H1 (cell line): ENCODE results near the gene CDH18. TPM values are rescaled to one million over a fixed set of nuclear protein-coding genes. Genes with fewer than 3 reads are reported as not detected.

Experiments
- CHD2 ChIP-seq: IDR thresholded peaks from 2 replicates; pipeline ENCODE4 v1.6.1; 2012; ENCODE audit warnings: low read length, improper control_type of control experiment
- CHD7 ChIP-seq: fragments of 300-600 bp; sonication (generic); IDR thresholded peaks from 2 replicates; pipeline ENCODE4 v1.7.1; 2012; ENCODE audit warnings: low read length, moderate library complexity, mild to moderate bottlenecking, inconsistent platforms; ENCODE audit not compliant: insufficient replicate concordance
- CTBP2 ChIP-seq: IDR thresholded peaks from 2 replicates; pipeline ENCODE4 v1.7.0; 2011; ENCODE audit warnings: borderline replicate concordance, mild to moderate bottlenecking, moderate library complexity, mixed read lengths, low read length; ENCODE audit not compliant: insufficient read depth, insufficient read length
- HDAC2 ChIP-seq, 2 experiments: fragments of 300-600 bp in 1 of 2; sonication (generic) in 1 of 2; IDR thresholded peaks; 2 replicates each; pipeline ENCODE4 v1.6.1; 2011 to 2012; ENCODE audit warnings: low read depth in 2 of 2, low read length in 2 of 2, mild to moderate bottlenecking in 2 of 2, moderate library complexity in 2 of 2, borderline replicate concordance in 1 of 2, inconsistent platforms in 1 of 2
- JUND ChIP-seq: IDR thresholded peaks from 2 replicates; pipeline ENCODE4 v1.6.1; 2011; ENCODE audit warnings: mild to moderate bottlenecking, improper control_type of control experiment, low read length
- MAFK ChIP-seq: IDR thresholded peaks from 2 replicates; pipeline ENCODE4 v1.6.1; 2012; ENCODE audit warnings: low read depth, mild to moderate bottlenecking, improper control_type of control experiment, low read length
- NANOG ChIP-seq: IDR thresholded peaks from 2 replicates; pipeline ENCODE4 v1.6.1; 2011; ENCODE audit warnings: low read length, low read depth, mild to moderate bottlenecking, inconsistent platforms; ENCODE audit not compliant: insufficient read depth, poor library complexity, severe bottlenecking
- POLR2A ChIP-seq, 2 experiments: IDR thresholded peaks; 1 replicate in 1 of 2; 2 replicates in 1 of 2; pipeline ENCODE4 v1.6.1; 2011; ENCODE audit warnings: low read depth in 2 of 2, low read length in 2 of 2, mild to moderate bottlenecking in 2 of 2; ENCODE audit errors: control extremely low read depth in 1 of 2
- RFX5 ChIP-seq: IDR thresholded peaks from 2 replicates; pipeline ENCODE4 v1.6.1; 2011; ENCODE audit warnings: low read depth, low read length, improper control_type of control experiment, borderline replicate concordance
- SAP30 ChIP-seq: fragments of 300-600 bp; sonication (generic); IDR thresholded peaks from 2 replicates; pipeline ENCODE4 v1.7.1; 2012; ENCODE audit warnings: low read length, moderate library complexity, mild to moderate bottlenecking, inconsistent platforms; ENCODE audit not compliant: insufficient read depth, insufficient replicate concordance
- SIRT6 ChIP-seq: IDR thresholded peaks from one replicate; pipeline ENCODE4 v1.7.1; 2012; ENCODE audit warnings: low read length, inconsistent platforms
- TBP ChIP-seq: IDR thresholded peaks from 2 replicates; pipeline ENCODE4 v1.6.1; 2011; ENCODE audit warnings: low read depth, low read length, improper control_type of control experiment
- polyA plus RNA-seq, 7 experiments: library from polyadenylated mRNA; depleted of rRNA in 3 of 7; stranded (reverse) in 5 of 7; unstranded in 2 of 7; fragments of >200 nt in 5 of 7; fragments of 200-250 nt in 2 of 7; gene quantifications; 1 replicate in 5 of 7; 2 replicates in 1 of 7; 4 replicates in 1 of 7; pipeline versions ENCODE4 v1.2.1 to v1.2.3, GENCODE V29; 2011 to 2013; ENCODE audit warnings: missing spikeins in 2 of 7, mixed read lengths in 2 of 7
- total RNA-seq: library from RNA; stranded (reverse); fragmentation: NEBNext Ultra II Directional; extraction: Animal tissue kit (Norgen Biotek cat#: 25700); gene quantifications from 2 replicates; pipeline ENCODE4 v1.2.1, GENCODE V29; 2021

The CDH18 gene
- total and polyA plus RNA-seq, 2 of the 8 experiments (the other 6 are each of a cell fraction or from before 2014, with no cell fraction given): 0.30 to 0.32 TPM

DNA sequence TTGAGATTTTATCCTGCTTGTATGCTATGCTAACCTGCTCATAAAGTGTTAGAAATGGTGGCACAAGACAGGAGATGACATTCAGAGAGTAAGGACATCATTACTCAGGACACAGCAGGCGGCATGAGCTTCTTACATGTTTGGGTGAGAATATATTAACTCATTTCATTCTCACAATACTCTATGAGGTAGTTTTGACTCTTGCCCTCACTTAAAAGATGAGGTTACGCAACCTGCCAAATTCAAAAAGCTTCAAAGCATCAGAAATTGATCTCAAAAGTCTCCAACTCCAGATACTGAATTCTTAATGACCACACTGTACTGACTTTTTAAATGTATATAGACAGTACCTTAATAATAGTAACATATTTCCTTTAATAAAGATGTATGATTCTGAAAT lies 60.8 kb downstream of the CDH18 start (continued):
- no peak for TF ChIP-seq CHD7
- TF ChIP-seq POLR2A (IDR thresholded peaks at IDR 0.05; ENCODE audit: control extremely low read depth in 1 of 2, low read depth in 2 of 2, low read length in 2 of 2): no peak
- no peak for TF ChIP-seq HDAC2 (IDR thresholded peaks at IDR 0.05; ENCODE audit: borderline replicate concordance in 1 of 2, low read depth in 2 of 2, low read length in 2 of 2)
- TF ChIP-seq MAFK: no peak
- no peak for TF ChIP-seq SAP30
- TF ChIP-seq CHD2: no peak
- TF ChIP-seq RFX5: no peak
- no peak for TF ChIP-seq TBP
- TF ChIP-seq SIRT6: no peak
- TF ChIP-seq NANOG: no peak
- no peak for TF ChIP-seq CTBP2
- no peak for TF ChIP-seq JUND
